Measurements from ENCODE around the gene SH3RF1. TPM values are rescaled to one million over a fixed set of nuclear protein-coding genes. Genes with fewer than 3 reads are reported as not detected.

Gene SH3RF1
- total and polyA plus RNA-seq, 2 of the 8 experiments (the other 6 are each of a cell fraction or from before 2014, with no cell fraction given), result 6.9 to 15.1 TPM

DNA sequence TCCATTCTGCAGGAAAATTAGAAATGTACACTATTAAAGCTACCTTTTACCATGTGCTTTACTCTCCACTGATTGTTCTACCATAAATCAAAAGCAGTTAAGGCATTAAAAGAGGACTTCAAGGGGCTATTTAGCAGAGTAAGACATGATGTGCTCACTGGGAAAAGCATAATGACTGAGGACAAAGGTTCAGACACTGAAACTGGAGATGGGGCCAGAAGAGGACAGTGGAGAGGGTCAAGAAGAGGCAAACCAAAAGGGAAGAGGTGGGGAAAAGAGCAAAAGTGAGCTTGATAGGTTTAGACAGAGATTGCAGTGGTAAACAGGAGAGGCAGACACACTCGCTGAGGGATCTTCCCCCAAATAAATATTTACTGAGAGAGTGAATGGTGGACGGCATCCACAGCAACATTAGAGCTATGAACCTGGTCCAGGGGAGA, 23.8 kb downstream of the SH3RF1 start:
- ChIA-PET CTCF (ENCODE audit: partially characterized antibody) (interaction anchor here (1.0 to 2.0 kb wide), 3 partner anchors 12 to 30 kb away, joined by 3 to 4 read pairs (median 3); no protein-coding TSS in a partner anchor), POLR2A (ENCODE audit: partially characterized antibody) (interaction anchor here (1.2 to 1.4 kb wide), 2 partner anchors 9 to 23 kb away, joined by 3 to 8 read pairs; partner anchors contain the start of gene SH3RF1)
- Histone ChIP-seq H3K56ac (replicated peaks; ENCODE audit: insufficient read length, low read depth, low read length) (no peak overlapping the region), H3K18ac (ENCODE audit: extremely low read depth, low read length) (no peak overlapping the region), H2BK120ac (replicated peaks; ENCODE audit: low read depth, low read length) (no peak overlapping the region), H3K36me3 (ENCODE audit: control insufficient read depth in 2 of 4, insufficient read depth in 4 of 4, low read length in 3 of 4) (no peaks in the 10 kb centered on the region), H3K27me3 (replicated peaks in 1 of 4; ENCODE audit: control insufficient read depth in 3 of 4, extremely low read depth in 1 of 4, insufficient read depth in 3 of 4, low read length in 3 of 4) (no peaks in the 10 kb centered on the region), H2BK20ac (ENCODE audit: low read length) (no peak overlapping the region), H3K23me2 (ENCODE audit: low read depth, low read length) (no peaks in the 10 kb centered on the region), H3K27ac (ENCODE audit: low read depth, low read length) (no peak overlapping the region), H2AK5ac (ENCODE audit: low read depth, low read length) (0 out of 2 replicates have a peak overlapping the region, but pooled peaks have one; percentile 7), H4K20me1 (replicated peaks in 1 of 2; ENCODE audit: control insufficient read depth in 1 of 2, insufficient read depth in 2 of 2, low read length in 2 of 2) (no peaks in the 10 kb centered on the region), H4K8ac (ENCODE audit: extremely low read depth, insufficient read depth, low read length) (no peak overlapping the region), H3K4me3 (ENCODE audit: extremely low read depth in 1 of 4, insufficient read depth in 2 of 4, low read depth in 3 of 4, low read length in 4 of 4) (no peak overlapping the region), H3K79me1 (ENCODE audit: low read depth, low read length) (no peaks in the 10 kb centered on the region; the same call in 1 of the 2 replicates), H3K4me1 (replicated peaks in 1 of 4; ENCODE audit: control insufficient read depth in 3 of 4, insufficient read depth in 4 of 4, low read length in 3 of 4) (peaks cover 4 to 17% (median 12%) of the 10 kb centered on the region in 4 experiments; a peak in 4 of 7 replicates), H3K4me2 (ENCODE audit: insufficient read depth in 1 of 2, low read depth in 2 of 2, low read length in 2 of 2) (no peak overlapping the region), H2BK5ac (ENCODE audit: low read depth, low read length) (no peak overlapping the region), H4K91ac (replicated peaks; ENCODE audit: insufficient read length, low read length) (no peak overlapping the region), H3K79me2 (ENCODE audit: control insufficient read depth in 1 of 2, insufficient read depth in 2 of 2, low read length in 2 of 2) (peaks cover 3 to 73% of the 10 kb centered on the region in 2 experiments; a peak in 2 of 4 replicates), H2BK12ac (ENCODE audit: low read depth, low read length) (no peak overlapping the region), H3K9ac (replicated peaks in 1 of 4; ENCODE audit: extremely low read depth in 1 of 4, low read depth in 3 of 4, low read length in 3 of 4) (no peak overlapping the region), H4K5ac (ENCODE audit: insufficient read length, low read depth, low read length) (no peak overlapping the region), H3K9me3 (ENCODE audit: insufficient read depth in 2 of 2, low read depth in 1 of 2, low read length in 1 of 2) (no peaks in the 10 kb centered on the region), H2BK15ac (ENCODE audit: low read length) (no peak overlapping the region), H3K23ac (ENCODE audit: insufficient read length) (no peak overlapping the region), H3K14ac (ENCODE audit: insufficient read length) (no peak overlapping the region), H2AFZ (ENCODE audit: low read length) (no peak overlapping the region), H3K4ac (replicated peaks; ENCODE audit: insufficient read length, low read depth, low read length) (no peak overlapping the region)
- DNase-seq (ENCODE audit: low read depth in 1 of 2, low spot score in 2 of 2), result no peak
- WGBS, 2 experiments (ENCODE audit: extremely low coverage in 1 of 2, insufficient coverage in 1 of 2, insufficient read length in 1 of 2, insufficient replicate concordance in 2 of 2, low coverage in 1 of 2, low lambda C conversion rate in 2 of 2, missing lambda C conversion rate in 1 of 2), result 97% methylated on average over 2 of the region's 2 CpGs; no CpG with 5 or more reads in 1 of the 2 experiments
- FAIRE-seq, result no peak
- TF ChIP-seq BCL11A (IDR thresholded peaks at IDR 0.05; ENCODE audit: low read depth in 2 of 2, low read length in 2 of 2) (no peak), EZH2 (IDR thresholded peaks at IDR 0.05; ENCODE audit: low read depth, low read length, severe bottlenecking) (no peak), BACH1 (IDR thresholded peaks at IDR 0.05; ENCODE audit: low read length) (no peak), ASH2L (IDR thresholded peaks at IDR 0.05; ENCODE audit: low read length) (no peak), CBX8 (IDR thresholded peaks at IDR 0.05; ENCODE audit: borderline replicate concordance, low read depth, low read length) (no peak), SIX5 (IDR thresholded peaks at IDR 0.05; ENCODE audit: low read depth, low read length) (no peak), HDAC2 (IDR thresholded peaks at IDR 0.05; ENCODE audit: borderline replicate concordance in 1 of 2, low read depth in 2 of 2, low read length in 2 of 2) (no peak), ZNF274 (IDR thresholded peaks at IDR 0.05; ENCODE audit: borderline replicate concordance, extremely low read depth, low read length) (no peak), CBX5 (IDR thresholded peaks at IDR 0.05; ENCODE audit: low read depth, low read length) (no peak), JUND (IDR thresholded peaks at IDR 0.05; ENCODE audit: low read length) (no peak)
- TF ChIP-seq, protein P1, sequence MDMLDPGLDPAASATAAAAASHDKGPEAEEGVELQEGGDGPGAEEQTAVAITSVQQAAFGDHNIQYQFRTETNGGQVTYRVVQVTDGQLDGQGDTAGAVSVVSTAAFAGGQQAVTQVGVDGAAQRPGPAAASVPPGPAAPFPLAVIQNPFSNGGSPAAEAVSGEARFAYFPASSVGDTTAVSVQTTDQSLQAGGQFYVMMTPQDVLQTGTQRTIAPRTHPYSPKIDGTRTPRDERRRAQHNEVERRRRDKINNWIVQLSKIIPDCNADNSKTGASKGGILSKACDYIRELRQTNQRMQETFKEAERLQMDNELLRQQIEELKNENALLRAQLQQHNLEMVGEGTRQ (IDR thresholded peaks at IDR 0.05; ENCODE audit: low read length), result no peak
